HG02759 (cell line): Measurements from ENCODE around the gene UQCRC2.
"Not testable (repeated sequence)": the region's sequence is repeated elsewhere in the genome, so short reads cannot be mapped to it uniquely, and the experiment has no call there.

Experiments used
- ATAC-seq: cut with Tn5 transposase; IDR thresholded peaks from one replicate; pipeline ENCODE4 v1.9.1; 2021; ENCODE audit warnings: mild to moderate bottlenecking, moderate library complexity; ENCODE audit not compliant: unreplicated experiment

Gene UQCRC2

DNA sequence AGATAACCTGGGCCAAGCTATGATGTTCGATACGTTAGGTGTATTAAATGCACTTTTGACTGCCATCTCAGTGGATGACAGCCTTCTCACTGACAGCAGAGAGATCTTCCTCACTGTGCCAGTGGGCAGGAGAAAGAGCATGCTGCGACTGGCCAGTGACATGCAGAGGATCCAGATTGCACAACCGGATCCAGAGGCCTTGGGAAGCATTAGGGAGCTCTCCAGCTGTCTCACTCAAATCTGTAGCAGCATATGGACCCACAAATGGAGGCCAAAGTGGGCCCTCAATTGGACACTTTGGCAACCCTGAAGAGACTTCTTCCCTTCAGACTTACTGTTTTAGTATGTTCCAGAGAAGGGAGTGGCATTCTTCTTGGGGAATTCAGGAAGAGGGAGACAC, 26.9 kb downstream of the UQCRC2 start:
- ATAC-seq = no peak

DNA sequence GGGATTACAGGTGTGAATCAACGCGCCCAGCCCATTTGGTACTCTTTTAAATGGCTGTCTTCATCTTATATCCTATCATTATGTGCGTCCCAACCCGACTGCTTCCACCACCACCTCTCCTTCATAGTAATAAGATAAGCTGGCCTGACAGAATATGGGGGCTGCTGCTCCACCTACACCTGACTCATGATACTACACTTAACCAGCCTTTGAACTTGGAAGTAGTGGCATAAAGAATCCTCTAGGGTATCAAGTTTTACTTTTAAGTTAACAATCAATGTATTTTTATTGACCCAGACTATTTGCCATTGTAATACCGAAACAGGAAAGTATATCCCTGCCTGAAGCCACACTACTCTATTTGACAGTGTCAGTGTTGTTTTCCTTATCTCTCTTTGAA, 28.9 kb downstream of the UQCRC2 start:
- ATAC-seq = no peak

DNA sequence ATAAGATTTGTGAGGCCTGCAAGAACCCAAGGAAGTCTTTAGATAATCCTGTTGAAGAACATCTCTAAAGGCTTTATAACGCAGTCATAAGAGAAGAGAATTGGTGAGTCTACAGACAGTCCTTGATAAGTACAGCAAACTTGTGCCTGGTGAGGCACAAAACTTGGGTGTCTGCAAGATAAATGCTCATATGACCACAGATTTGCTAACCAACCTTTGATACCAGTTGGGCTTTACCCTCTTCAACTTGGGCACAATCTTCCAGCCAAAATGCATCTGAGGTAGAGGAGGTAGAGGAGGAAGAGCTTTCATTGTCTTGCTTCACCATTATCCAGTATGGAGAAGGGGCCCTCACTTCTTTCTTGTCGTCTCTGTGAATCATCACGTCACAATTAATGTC, 30.9 kb downstream of the UQCRC2 start:
- ATAC-seq = no peak

DNA sequence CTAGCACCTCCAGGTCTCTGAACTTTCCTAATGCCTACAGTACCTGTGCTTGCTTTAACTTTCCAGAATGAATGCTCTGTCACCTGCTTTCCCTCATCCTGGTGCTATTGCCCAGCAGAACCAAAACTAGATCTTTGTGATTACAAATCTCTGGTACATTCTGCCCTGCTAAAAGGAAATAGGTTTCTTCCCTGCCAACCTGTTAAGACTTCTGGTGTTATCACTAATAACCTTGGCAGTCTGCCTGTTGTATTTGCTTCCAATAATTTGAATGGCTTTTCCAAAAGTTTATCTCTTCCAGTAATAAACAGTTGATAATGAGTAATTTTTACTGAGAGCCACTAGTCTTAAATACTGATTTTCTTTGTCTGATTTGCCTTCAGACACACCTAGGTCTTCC, 32.4 kb downstream of the UQCRC2 start:
- no peak for ATAC-seq

DNA sequence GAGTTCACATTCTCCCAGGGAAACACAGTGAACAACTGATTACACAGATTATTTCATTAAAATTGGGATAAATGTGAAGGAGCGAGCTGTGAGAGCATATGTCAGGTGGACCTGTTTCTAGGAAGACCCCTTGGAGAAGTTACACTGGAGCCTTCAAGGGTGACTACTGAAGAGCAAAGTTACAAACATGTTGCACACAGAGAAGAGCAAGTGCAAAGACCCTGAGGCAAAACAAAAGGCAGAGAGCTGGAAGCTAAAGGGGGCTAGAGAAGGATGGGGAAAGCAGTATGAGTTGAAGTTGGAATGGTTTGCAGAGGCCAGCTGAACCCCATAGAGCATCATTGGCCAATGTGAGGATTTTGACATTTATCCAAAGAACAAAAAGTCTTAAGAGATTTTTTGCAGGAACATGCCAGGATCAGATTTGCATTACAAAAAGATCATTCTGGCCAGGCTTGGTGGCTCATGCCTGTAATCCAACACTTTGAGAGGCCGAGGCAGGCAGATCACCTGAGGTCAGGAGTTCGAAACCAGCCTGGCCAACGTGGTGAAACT, 33.6 kb downstream of the UQCRC2 start:
- ATAC-seq = no peak

DNA sequence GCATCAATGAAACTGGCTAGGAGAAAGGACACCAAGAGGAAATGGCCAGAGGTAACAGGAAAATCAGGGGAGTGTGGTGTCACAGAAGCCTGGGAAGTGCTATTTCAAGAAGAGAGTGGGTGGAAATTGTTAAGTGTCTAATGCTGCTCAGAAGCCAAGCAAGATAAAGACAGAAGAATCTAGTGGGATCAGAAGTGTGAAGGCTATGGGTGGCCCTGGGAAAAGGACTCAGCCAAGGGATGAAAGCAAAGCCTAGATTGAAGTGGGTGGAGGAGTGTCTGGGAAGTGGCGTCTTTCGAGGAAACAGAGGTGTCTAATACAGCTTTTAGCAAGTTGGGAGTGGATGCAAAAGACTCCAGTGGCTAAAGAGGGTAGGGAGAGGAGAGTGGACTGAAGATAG, 34.3 kb downstream of the UQCRC2 start:
- no peak for ATAC-seq

DNA sequence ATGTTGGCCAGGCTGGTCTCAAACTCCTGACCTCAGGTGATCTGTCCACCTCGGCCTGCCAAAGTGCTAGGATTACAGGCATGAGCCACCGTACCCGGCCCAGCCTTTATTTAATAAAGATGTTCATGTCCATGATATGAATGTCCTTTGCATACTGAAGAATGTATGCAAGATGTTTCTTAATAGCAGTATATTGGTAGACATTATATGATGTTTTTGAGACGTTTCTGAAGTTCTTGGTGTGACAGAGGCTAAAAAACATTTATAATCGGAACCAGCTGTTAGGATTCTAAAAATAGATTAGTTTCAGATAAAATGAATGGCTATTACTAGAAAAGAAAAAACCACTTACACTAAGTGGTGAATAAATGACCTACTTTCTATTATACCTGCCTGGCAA, 36.0 kb downstream of the UQCRC2 start:
- no peak for ATAC-seq

DNA sequence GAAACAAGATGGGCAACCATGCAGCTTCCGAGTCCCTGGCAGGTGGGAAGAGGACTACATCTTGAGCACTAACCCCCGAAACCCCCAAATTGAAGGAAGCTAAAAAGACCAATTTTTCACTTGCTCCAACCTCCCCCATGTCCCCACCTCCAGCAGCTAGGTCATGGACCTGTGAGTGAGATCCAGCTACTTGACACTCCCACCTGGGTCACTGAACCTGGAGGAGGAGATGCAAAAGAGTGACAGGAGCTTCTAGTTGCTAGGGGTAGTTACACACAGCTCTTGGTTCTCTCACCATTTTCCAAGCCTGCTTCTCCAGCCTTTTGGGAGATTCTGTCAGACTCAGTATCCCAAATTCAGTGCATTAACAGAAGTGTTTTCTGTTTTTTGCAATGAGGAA, 36.6 kb downstream of the UQCRC2 start:
- no peak for ATAC-seq

DNA sequence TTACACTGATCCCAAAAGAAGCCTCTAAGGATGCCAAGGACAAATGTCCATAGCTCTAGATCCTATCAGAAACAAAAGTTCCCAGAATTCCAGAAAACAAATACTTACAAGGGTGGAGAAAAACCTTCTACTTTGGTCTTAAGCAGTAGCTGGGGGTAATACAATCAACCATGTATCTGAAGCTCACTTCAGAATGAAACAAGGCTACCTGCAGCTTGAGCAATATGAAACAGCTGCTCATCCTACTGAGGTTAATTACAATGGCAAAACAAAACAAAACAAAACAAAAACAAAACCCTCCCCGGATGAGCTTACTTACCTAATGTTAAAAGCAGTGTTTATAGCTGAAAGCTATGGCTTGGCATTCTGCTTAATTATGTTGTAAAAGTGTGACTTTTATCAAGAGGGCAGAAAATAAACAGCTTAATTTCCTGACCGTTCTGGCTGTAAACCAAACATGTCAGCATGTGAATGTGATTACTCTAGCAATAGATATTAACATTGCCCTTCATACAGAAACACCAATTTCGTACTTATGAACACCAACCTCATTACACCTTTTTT, 37.3 kb downstream of the UQCRC2 start:
- ATAC-seq = no peak

DNA sequence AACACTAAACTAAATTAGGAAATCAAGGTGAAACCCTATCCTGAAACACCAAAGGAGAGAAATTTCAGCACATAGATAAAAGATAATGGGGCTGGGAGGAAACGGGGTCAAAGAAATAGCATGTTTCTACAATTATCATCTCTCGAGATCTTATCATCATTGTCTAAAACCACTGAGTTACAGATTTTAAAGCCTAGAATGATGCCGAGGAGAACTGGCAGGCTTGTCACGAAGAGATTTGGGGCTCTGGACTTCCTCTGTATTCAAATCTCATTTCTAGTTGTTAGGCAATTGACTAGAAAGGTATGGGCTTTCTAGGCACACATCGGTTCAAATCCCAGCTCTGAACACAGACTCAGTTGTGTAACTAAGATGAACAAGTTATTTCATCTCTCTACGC, 38.5 kb downstream of the UQCRC2 start:
- ATAC-seq = no peak

DNA sequence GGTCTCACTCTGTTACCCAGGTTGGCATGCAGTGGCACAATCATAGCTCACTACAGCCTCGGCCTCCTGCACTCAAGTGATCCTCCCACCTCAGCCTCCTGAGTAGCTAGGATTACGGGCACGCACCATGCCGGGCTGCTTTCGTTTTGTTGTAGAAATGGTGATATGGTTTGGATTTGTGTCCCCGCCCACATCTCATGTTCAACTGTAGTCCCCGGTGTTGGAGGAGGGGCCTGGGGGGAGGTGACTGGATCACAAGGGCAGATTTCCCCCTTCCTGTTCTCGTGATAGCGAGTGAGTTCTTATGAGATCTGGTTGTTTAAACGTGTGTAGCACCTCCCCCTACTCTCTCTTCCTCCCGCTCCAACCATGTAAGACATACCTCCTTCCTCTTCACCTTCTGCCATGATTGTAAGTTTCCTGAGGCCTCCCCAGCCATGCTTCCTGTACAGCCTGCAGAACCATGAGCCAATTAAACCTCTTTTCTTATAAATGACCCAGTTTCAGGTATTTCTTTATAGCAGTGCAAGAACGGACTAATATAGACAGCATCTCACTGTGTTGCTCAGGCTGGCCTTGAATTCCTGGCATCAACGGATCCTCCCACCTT, 41.8 kb downstream of the UQCRC2 start:
- no peak for ATAC-seq

DNA sequence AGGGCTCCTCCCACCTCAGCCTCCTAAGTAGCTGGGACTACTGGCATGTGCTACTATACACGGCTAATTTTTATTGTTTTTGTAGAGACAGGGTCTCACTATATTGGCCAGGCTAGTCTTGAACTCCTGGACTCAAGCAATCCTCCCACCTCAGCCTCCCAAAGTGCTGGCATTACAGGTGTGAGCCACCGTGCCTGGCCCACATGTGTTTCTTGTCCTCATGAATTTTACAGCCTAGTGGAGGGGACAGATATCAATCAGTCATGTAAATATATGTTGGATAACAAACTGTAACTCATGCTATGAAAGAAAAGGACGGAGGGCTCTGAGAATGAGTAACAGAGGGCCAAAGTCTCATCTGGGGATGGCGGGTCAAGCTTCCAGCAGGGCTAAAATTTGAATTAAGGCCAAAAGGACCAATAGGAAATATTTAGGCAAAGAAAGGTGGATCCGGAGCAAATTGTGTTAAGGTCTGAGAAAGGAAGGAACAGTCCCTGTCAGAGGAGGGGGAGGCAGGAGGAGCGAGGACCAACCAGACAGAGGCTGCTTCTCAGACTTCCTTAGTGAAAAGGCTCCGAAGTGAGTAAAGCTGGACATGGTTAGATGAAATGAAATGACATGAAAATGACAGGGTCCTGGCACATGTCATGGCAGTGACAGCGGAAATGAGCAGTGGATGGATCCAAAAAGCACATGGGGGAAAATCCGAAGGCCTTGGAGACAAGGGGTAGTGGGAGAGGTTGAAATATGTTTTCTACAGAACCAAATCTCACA, 43.9 kb downstream of the UQCRC2 start:
- no peak for ATAC-seq

DNA sequence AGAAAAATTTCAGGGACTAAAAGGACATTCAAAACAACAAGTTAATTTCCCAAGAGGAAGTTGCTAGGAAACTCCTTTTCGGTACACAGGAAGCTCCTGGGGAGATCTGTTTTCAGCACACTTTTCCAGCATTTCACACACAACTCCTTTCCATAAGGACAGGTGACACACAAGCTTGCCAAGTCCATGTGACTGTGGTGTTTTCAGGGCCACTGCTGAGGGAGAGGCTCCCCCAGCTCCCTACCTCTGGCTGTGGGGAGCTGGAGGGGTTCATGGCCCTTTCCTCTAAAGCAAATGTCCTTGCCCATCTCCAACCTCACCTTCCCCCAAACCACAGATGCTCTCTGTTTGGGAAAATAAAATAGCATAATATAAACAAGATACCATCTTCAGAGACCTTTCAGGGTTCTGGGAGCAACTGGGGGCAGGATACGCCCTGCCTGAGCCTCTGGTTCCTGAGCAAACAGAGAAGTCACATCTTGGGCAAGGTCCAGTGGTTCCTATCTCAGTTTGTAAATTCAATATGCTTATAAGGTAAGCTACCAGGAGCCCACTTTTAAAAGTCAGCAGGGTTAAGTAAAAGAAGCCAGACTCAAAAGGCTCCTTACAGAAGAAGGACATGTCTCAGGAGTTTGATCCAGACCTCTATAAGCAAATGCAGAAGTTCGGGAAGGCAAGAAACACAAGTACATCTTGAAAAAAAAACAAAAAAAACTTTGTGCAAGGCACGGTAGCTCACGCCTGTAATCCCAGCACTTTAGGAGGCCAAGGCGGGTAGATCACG, 44.7 kb downstream of the UQCRC2 start:
- no peak for ATAC-seq

DNA sequence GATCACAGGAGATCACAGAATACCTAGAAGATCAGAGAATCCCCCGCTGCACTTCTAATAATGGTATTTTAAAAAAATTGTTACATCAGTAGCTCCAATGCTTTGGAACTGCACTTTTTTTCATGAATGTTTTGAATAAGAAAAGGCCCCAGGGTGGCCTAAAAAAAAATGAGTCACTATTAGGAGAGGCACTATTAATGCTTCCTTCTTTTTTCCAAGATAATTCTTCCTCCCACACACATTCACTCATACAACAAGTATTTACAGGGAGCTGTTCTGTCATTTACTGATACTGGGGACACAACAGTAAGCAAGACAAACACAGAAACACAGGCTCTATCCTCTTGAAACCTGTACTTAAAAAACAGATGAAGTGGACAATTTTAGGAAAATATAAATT, 48.4 kb downstream of the UQCRC2 start:
- no peak for ATAC-seq

DNA sequence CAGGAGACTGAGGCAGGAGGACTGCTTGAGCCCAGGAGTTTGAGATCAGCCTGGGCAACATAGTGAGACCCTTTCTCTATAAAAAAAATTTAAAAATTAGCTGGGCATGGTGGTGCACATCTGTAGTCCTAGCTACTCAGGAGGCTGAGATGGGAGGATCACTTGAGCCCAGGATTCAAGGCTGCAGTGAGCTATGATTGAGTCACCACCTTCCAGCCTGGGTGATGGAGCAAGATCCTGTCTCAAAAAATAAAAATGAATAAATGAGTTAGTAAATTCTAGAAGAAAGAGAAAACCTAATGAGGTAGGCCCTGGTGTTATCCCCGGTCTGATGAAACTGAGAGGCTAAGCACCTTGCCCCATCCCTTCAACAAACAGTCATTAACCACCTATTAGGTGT, 48.9 kb downstream of the UQCRC2 start:
- not testable (repeated sequence) for ATAC-seq

DNA sequence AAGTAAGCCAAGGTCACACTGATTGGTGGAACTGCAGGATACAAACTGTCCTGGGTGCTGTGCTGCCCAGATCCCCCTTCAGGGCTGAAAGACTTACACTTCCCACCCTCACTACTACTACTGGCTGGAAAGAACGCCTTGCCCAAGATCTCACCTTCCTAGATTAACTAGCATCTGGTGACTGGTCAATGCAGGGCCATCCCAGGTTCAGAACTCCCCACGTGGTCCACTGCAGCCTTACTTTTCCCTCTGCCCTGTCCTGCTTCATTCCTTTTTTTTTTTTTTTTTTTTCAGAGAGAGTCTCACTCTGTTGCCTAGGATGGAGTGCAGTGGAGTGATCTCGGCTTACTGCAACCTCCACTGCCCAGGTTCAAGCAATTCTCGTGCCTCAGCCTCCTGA, 50.0 kb downstream of the UQCRC2 start:
- no peak for ATAC-seq

DNA sequence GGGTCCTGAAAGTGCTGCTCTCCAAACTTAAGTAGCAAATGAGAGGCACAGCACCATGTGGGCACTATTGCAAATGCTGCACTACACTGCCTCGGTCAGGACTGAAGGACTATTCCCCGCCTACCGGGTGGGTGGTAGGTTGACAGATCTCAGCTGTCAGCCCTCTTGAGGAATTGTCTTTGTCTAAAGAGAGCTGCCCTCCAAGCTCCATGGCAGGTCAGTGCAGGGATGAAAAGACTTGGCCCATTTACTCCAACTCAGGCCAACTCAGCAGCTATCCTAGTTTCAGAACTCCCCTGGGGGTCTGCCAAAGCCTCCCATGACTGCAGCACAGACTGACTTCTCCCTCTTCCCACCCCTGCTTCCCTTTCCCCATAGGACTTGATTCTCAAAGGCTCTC, 51.2 kb downstream of the UQCRC2 start:
- no peak for ATAC-seq

DNA sequence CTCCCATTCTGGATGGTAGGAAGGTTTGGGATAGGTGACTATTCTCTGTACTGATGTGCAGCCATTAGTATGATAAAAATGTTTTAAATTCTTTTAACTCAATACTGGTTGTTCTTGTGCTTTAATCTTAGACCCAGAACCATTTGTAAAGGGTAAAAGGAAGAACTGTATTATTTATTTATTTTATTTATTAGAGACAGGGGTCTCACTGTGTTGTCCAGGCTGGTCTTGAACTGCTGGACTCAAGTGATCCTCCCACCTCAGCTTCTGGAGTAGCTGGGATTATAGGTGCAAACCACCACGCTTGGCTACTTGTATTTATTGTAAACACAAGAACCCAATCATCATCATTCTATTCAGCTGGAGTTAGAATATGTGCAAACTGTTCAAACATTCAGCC, 52.6 kb downstream of the UQCRC2 start:
- no peak for ATAC-seq

DNA sequence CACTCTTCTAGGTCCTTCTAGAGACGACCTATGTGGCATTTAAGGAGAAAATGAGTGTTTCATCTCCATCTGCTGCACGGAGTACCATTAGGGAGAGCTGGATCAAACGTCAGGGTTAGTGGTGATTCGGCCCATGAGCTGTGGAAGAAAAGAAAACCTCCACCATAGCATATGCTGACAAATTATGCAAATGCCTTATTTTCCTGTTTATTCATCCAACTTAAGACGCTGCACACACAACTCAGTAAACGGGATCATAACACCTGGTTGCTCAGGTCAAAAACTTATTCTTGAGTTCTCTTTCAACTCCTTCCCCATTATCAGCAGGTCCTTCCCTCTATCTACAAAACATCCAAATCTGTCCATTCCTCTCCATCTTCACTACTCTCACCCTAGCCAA, 53.5 kb downstream of the UQCRC2 start:
- no peak for ATAC-seq

DNA sequence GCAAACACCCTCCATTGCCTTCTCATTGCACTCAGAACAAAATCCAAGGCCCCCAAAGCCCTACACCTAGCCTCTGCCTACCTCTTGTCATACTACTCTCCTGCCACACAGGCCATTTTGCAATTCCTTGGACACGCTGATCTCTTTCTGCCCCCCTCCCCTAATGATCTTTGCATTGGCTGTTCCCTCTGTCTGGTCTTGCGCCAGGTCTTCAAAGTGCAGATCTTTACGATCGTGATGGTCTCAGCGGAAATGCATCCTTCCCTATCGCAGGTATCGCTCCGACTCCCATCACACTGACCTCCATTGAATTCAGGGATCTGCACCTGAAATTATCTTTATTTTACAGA, 54.0 kb downstream of the UQCRC2 start:
- ATAC-seq = no peak

DNA sequence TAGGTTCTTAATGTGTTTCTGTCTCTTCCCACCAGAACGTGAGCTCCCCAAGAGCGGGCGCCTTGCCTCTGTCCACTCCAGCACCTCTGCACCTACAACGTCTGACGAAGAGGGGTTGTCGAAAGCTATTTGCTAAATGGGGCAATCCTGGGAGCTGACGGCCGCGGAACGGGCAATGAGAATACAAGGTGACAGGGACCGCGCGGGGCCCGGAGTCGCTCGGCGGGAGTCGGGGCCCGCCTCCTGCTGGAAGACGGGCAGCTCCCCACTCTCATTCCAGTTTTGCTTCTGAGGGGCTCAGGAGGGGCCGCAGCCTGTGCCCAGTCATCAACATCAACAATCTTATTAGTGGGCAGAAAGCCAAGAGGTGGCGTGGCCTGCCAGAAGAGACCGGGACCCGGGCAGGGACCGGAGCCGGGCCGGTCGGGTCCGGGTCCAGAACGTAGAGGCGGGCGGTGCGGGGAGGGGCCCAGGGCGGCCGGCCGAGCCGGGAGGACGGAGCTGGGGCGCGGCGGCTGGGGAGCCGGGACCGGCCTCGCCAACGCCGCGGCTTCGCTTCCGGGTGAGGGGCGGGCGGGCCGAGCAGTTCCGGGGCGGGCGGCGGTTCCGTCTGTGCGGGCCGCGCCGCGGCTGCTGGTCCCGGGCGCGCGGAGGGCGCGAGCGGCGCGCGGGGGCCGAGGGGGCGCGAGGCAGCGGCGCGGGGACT, 54.5 kb downstream of the UQCRC2 start, which contains the start of gene MOSMO:
TSS of gene MOSMO (plus strand) at position 603 of the 706 bp plus-strand sequence. CDS start 191 bp downstream, outside the sequence.
- peak; percentile 82 for ATAC-seq
